Measurements from ENCODE around the gene TES. TPM values are rescaled to one million over a fixed set of nuclear protein-coding genes. Genes with fewer than 3 reads are reported as not detected.
A peak's percentile ranks its signal among the peaks of the same experiment; 100 is the strongest.
"Not testable (repeated sequence)": the region's sequence is repeated elsewhere in the genome, so short reads cannot be mapped to it uniquely, and the experiment has no call there.

Gene TES
- total RNA-seq, 6 experiments from 2014 or later: 6.0 to 22.3 (median 12.5) TPM

DNA sequence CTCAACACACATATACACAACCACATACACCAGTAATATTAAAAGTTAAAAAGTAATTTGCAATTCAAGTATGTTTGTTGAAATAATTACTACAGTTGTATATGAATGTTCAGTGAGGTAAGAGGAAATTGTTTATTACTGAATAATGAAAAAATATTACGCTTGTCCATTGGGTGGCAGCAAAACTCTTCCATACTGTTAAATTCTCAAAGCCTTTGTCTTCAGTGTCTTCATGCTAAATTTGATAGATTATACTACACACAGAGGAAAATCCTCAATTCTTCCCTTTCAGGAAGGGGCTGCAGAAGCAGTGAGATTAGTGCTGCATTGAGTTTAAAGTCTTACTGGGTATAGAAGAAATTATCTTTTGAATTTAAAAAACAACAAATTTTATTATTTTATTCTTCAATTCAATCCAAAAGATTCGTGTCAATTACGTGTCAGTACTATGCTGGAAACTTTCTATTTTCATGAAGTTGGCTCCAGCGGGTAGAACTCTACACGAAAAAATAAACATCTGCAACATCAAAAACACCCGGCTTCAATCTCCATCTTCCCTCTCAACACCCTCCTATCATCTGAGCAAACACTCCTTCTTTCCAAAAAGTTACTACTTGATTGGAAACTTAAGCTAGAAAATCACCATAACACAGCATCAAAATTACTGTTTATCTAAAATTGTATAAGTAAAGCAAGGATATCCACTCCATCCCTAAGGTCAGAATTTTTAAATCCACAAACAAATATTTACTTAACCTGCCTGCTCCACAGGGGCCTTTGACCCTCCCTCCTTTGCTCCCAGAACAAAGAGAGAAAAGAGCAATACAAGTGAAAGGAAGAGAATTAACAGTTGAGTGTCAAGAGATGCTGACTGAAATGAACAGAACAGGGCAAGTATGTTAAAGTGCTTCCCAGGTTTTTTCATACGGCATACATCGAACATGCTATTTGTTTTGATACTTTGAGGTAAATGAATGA is 37.0 kb upstream of the TES start:
- no peak for TF ChIP-seq POLR2A (IDR thresholded peaks at IDR 0.05)
- TF ChIP-seq, protein P1, sequence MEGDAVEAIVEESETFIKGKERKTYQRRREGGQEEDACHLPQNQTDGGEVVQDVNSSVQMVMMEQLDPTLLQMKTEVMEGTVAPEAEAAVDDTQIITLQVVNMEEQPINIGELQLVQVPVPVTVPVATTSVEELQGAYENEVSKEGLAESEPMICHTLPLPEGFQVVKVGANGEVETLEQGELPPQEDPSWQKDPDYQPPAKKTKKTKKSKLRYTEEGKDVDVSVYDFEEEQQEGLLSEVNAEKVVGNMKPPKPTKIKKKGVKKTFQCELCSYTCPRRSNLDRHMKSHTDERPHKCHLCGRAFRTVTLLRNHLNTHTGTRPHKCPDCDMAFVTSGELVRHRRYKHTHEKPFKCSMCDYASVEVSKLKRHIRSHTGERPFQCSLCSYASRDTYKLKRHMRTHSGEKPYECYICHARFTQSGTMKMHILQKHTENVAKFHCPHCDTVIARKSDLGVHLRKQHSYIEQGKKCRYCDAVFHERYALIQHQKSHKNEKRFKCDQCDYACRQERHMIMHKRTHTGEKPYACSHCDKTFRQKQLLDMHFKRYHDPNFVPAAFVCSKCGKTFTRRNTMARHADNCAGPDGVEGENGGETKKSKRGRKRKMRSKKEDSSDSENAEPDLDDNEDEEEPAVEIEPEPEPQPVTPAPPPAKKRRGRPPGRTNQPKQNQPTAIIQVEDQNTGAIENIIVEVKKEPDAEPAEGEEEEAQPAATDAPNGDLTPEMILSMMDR (IDR thresholded peaks at IDR 0.05): peak; percentile 49 to 75 (median 64)
- intact Hi-C loops (cut with DNase I): loop anchor here in 1 of 2 donors (5.0 to 10.0 kb wide), 2 partner anchors 59 to 631 kb away; no protein-coding TSS in a partner anchor
- no peak for DNase-seq

DNA sequence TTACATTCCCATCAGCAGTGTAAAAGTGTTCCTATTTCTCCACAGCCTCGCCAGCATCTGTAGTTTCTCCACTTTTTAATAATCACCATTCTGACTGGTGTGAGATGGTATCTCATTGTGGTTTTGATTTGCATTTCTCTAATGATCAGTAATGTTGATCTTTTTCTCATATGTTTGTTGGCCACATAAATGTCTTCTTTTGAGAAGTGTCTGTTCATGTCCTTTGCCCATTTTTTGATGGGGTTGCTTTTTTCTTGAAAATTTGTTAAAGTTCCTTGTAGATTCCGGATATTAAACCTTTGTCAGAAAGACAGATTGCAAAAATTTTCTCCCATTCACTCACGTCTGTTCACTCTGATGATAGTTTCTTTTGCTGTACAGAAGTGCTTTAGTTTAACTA is 35.2 kb upstream of the TES start:
- not testable (repeated sequence) for H3K27ac ChIP-seq, H3K27me3 ChIP-seq, H3K9me3 ChIP-seq, H3K4me3 ChIP-seq, H3K36me3 ChIP-seq, DNase-seq, ATAC-seq
- intact Hi-C loops (cut with DNase I): loop anchor here in 1 of 2 donors (10.0 kb wide), 1 partner anchor 630 kb away; no protein-coding TSS in a partner anchor
- WGBS (ENCODE audit: insufficient coverage, low coverage, low lambda C conversion rate, missing lambda C conversion rate): 91% methylated on average over 3 of the region's 3 CpGs
- peaks cover 0 to 13% (median 0%) of the 10 kb centered on the region in 4 donors for H3K4me1 ChIP-seq

More for the DNA sequence above, 37.0 kb upstream of the TES start:
- peaks cover 0 to 29% (median 0%) of the 10 kb centered on the region in 4 donors for H3K4me1 ChIP-seq
- no peaks in the 10 kb centered on the region for H3K9me3 ChIP-seq
- peak; percentile 75 to 83 (median 77) for ATAC-seq
- no peak overlapping the region for H3K4me3 ChIP-seq
- no peaks in the 10 kb centered on the region for H3K27me3 ChIP-seq
- no peak overlapping the region for H3K27ac ChIP-seq
- H3K36me3 ChIP-seq: no peaks in the 10 kb centered on the region
- WGBS (ENCODE audit: insufficient coverage, low coverage, low lambda C conversion rate, missing lambda C conversion rate): 33% methylated on average over 8 of the region's 8 CpGs

DNA sequence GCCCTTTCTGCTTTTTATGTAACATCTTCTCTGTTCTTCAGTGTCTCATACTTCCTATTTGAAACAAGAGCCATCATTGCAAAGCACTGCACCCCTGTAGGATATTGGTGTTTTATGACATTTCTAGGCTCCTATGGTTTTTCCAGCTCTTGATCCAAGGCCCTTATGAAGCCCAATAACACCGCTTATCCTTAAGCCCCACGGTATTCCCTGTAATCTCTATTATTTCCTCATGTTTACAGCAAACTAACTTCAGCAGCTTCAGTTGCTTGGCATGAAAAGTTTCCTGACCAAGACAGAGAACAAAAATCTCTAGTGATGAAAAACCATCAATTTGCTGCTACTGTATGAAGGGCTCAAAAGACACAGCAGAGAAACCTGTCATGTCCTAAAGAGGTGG is 34.1 kb upstream of the TES start:
- no peak for ATAC-seq
- Histone ChIP-seq H3K9me3 (no peaks in the 10 kb centered on the region), H3K36me3 (no peaks in the 10 kb centered on the region), H3K27me3 (no peaks in the 10 kb centered on the region), H3K27ac (no peak overlapping the region), H3K4me1 (peaks cover 0 to 10% (median 0%) of the 10 kb centered on the region in 4 donors), H3K4me3 (no peak overlapping the region)
- intact Hi-C loops (cut with DNase I): loop anchor here in 1 of 2 donors (10.0 kb wide), 1 partner anchor 629 kb away; no protein-coding TSS in a partner anchor
- WGBS (ENCODE audit: insufficient coverage, low coverage, low lambda C conversion rate, missing lambda C conversion rate): 74% methylated on average over 2 of the region's 2 CpGs
- no peak for TF ChIP-seq POLR2A (IDR thresholded peaks at IDR 0.05)
- TF ChIP-seq, protein P1 (IDR thresholded peaks at IDR 0.05): no peak
- no peak for DNase-seq

DNA sequence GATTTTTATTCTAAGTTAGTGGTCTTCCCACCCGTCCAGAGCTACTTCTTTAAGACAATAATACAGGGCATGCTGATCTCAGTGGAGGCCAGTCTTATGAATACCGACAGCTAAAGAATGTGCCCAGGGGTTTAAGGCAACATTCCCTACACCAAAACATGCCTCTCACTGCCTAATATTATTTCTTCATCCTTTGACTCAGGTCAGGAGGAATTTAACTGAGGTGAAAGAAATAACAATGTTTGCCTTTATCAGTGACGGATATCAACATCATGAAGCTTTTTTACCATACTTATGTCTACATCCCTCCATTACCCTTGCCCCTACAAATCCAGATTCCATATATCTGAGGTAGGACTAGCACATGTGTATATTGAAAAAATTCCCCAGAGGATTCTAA is 33.3 kb upstream of the TES start:
- intact Hi-C loops (cut with DNase I): loop anchor here in 1 of 2 donors (10.0 kb wide), 1 partner anchor 628 kb away; no protein-coding TSS in a partner anchor
- no peak for ATAC-seq
- H3K9me3 ChIP-seq: no peaks in the 10 kb centered on the region
- no peak for DNase-seq
- no peak overlapping the region for H3K27ac ChIP-seq
- no peaks in the 10 kb centered on the region for H3K27me3 ChIP-seq
- H3K4me3 ChIP-seq: no peak overlapping the region
- WGBS (ENCODE audit: insufficient coverage, low coverage, low lambda C conversion rate, missing lambda C conversion rate): 73% methylated on average over 3 of the region's 3 CpGs
- no peaks in the 10 kb centered on the region for H3K36me3 ChIP-seq
- no peak for TF ChIP-seq POLR2A (IDR thresholded peaks at IDR 0.05)
- TF ChIP-seq, protein P1 (IDR thresholded peaks at IDR 0.05): no peak
- H3K4me1 ChIP-seq: peaks cover 0 to 10% (median 0%) of the 10 kb centered on the region in 4 donors

DNA sequence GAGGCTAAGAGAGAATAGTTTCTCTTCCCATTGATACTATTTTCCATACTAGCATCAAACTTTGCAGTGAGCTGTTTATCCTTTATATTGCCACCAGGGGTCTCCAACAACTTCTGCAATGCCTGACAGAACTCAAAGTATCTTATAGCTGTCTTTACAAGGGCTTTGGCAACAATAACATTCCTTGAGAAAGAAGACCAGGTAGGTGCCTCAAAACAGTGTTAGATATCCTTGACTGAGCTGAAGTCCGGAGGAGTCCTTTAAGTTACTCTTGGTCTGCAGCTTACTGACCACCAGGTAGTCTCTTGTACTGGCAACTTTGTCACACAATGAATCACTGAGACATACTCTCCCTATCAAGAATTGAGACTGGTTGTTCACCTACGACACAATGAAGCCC is 30.0 kb upstream of the TES start:
- DNase-seq (no peak), ATAC-seq (peak; percentile 72 to 85 (median 77))
- H3K4me3 ChIP-seq: no peak overlapping the region
- no peak overlapping the region for H3K27ac ChIP-seq
- no peaks in the 10 kb centered on the region for H3K9me3 ChIP-seq
- TF ChIP-seq, protein P1 (IDR thresholded peaks at IDR 0.05): peak; percentile 68 to 82 (median 76)
- TF ChIP-seq POLR2A (IDR thresholded peaks at IDR 0.05): no peak
- H3K27me3 ChIP-seq: no peaks in the 10 kb centered on the region
- intact Hi-C loops (cut with DNase I): loop anchor here (5.0 kb wide), 1 partner anchor 57 kb away; no protein-coding TSS in a partner anchor
- no peaks in the 10 kb centered on the region for H3K36me3 ChIP-seq
- H3K4me1 ChIP-seq: no peaks in the 10 kb centered on the region
- WGBS (ENCODE audit: insufficient coverage, low coverage, low lambda C conversion rate, missing lambda C conversion rate): 29% methylated on average over 2 of the region's 2 CpGs

All from right lobe of liver (tissue), 6 donors.